ENCODE measurements around the gene ACTMAP.

Gene ACTMAP

GRCh38 chr19:40692212-40692551, 58.1 kb downstream of the ACTMAP start:
- no peak for DNase-seq

- no peak for DNase-seq
Measured at GRCh38 chr19:40691421-40692211, 58.7 kb downstream of the ACTMAP start.

Measured in CD4-positive, alpha-beta T cell treated with Interleukin-1 beta for 1 hour (primary cell).